GM18502 (cell line): Measurements from ENCODE around the gene CPO.
"Not testable (repeated sequence)": the region's sequence is repeated elsewhere in the genome, so short reads cannot be mapped to it uniquely, and the experiment has no call there.

Source experiments
- ATAC-seq: cut with Tn5 transposase; IDR thresholded peaks from one replicate; pipeline ENCODE4 v1.9.1; 2021; ENCODE audit warnings: mild to moderate bottlenecking; ENCODE audit not compliant: unreplicated experiment, poor library complexity

Gene CPO, protein sequence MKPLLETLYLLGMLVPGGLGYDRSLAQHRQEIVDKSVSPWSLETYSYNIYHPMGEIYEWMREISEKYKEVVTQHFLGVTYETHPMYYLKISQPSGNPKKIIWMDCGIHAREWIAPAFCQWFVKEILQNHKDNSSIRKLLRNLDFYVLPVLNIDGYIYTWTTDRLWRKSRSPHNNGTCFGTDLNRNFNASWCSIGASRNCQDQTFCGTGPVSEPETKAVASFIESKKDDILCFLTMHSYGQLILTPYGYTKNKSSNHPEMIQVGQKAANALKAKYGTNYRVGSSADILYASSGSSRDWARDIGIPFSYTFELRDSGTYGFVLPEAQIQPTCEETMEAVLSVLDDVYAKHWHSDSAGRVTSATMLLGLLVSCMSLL

GRCh38 chr2:206939340-206939739, at the start of gene CPO:
Gene CPO (plus strand): TSS chr2:206939518. CDS start chr2:206939600, 82 bp downstream.
- no peak for ATAC-seq

DNA sequence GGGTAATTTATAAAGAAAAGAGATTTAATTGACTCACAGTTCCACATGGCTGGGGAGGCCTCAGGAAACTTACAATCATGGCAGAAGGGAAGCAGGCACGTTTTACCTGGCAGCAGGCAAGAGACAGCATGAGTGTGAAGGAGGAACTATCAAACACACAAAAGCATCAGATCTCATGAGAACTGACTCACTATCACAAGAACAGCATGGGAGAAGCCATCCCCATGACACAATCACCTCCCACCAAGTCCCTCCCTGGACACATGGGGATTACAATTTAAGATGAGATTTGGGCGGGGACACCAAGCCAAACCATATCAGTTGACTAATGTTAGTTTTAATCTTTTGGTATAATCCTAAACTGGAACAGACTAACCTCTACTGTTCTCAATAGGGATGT, 49.1 kb upstream of the CPO start:
- ATAC-seq: no peak

- no peak for ATAC-seq
These were observed 48.4 kb upstream of the CPO start for GRCh38 chr2:206890926-206891325.

- peak; percentile 86 for ATAC-seq
These were observed 24.2 kb upstream of the CPO start for GRCh38 chr2:206915121-206915520.

GRCh38 chr2:206918263-206918662, 21.1 kb upstream of the CPO start:
- no peak for ATAC-seq

- no peak for ATAC-seq
These were observed 19.0 kb upstream of the CPO start for GRCh38 chr2:206920310-206920709.

- ATAC-seq: no peak
These were observed 18.4 kb upstream of the CPO start for GRCh38 chr2:206920951-206921350.

DNA sequence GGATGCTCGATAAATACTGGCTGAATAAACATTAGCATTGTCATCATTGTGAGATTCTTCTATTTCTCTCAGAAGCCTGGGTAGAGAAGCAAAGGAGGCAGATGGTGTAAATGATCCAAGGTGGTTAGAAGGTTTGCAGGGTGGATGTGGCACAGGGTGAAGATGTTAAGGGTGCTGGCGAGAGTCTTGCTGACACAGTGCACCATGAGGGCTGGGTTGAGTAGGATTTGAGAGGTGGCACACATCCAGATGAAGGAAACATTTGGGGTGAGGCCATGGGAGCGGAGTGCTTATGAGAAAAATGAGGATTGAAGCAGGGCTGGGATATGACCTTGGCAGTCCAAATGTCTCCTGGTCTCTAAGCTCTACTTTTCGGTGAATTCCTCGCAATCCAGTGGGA, 17.8 kb upstream of the CPO start:
- ATAC-seq: no peak

DNA sequence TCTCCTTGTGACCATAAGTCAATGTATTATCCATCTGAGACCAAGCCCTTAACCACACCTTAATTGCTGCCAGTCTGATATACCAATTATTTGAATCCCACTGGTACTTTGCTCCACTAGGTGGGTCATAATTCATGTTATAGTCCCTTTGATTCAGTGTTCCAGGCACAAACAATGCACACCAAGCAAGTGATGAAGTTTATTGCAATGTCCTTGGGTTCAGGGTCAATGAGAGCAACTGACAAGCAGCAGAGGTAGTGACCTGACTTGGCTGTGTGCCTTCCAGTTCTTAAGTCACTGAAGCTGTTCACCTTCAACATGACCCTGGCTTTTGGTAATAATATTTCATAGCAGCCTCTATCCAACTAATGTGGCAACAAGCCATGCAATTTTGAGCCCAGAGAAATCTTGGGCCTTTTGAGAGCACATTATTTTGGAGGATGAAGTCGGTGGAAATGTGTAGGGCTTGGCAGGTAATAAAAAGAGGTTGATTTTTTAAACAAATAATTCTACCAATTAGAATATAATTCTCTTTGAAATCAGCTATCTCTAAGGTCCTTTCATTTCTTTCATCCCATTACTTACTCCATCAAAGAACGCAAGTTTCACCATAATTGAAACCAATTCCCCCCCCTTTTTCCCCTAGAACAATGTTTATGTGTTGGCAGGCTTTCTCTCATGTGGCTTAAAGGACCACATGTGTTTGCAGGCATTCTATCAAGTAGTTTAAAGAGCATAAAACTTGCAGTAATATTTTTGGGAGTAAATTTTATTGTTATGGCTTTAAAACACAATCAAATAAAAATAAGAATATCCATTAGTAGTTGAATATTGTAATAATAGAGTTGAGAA, 3.1 kb upstream of the CPO start:
- no peak for ATAC-seq

GRCh38 chr2:206936843-206937230, 2.5 kb upstream of the CPO start:
- no peak for ATAC-seq

- peak; percentile 88 for ATAC-seq
These were observed 1.8 kb upstream of the CPO start for GRCh38 chr2:206937555-206937954.

DNA sequence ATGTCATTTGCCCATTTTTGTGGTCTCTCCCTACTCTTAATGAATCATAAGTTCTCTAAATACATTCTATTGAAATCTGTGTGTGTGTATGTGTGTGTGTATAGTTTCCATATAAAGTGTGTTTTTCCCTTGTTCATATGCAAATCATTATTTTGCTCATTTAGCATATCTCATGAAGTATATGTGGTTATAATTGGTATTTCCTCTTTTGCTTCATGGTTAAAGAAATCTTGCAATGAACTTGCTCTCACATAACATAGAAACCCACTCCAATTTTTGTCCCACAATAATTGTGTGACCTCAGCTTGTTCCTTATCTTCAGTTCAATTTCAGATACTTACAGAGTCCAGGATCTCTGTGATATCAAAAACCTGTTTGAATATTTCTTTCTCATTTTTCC, 1.2 kb downstream of the CPO start:
- no peak for ATAC-seq

- ATAC-seq: no peak
These were observed 3.5 kb downstream of the CPO start for GRCh38 chr2:206942592-206943478.

GRCh38 chr2:206953404-206953803, 14.1 kb downstream of the CPO start:
- ATAC-seq: not testable (repeated sequence)

DNA sequence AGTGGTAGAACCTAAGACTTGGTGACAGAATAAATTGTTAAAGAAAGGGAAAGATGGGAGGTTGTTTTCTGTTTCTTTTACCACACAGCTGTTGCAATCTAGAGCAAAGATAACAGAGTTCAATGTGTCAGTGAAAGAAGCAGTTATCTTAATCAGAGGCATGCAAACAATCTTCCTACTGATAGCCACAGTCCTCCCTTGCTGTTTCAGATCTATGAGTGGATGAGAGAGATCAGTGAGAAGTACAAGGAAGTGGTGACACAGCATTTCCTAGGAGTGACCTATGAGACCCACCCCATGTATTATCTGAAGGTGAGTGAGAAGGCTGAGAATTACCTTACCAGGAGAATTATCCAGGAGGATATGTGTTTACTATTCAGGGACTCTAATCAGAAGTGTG, 15.9 kb downstream of the CPO start:
- ATAC-seq: no peak

- ATAC-seq: no peak
These were observed 18.9 kb downstream of the CPO start for GRCh38 chr2:206958261-206958660.

- ATAC-seq: no peak
These were observed 23.6 kb downstream of the CPO start for GRCh38 chr2:206962966-206963365.

DNA sequence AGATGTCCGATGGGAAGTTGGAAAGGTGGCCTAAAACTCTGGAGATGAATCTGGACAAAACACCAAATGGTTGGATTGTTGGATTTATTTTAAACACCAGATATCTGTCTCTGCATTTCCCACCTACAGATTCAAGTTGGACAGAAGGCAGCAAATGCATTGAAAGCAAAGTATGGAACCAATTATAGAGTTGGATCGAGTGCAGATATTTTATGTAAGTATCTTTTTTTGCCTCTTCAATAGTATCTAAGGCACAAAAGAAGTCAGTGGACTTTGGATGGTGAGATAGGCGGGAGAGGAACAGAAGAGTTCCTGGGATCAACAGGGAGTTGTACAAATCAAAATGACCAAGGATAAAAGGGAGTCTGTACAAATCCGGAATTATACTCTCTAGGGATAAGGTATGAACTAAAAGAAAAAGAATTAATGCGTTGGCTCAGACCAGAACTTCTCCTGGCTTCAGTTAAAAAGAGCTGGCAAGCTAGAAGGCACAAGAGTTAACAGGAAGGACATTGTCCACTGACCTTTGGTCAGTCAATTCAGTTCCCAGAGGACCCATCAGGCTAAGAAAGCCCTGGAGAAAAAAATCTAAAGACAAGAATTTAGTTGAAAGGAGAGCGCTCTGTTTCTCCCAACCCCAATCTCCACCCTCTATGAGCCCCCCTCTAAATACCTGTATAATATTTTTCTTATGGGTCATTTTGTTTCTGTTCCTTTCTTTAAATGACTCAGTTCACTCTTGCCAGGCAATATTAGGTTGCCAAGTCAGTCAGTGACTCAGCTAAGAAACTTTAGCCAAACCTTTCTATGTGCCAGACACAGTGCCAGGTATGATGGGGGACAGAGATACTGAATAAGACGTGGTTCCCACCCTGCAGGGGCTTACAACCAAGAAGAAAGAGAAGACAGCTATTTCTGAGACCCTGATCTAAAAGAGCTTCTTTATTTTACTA, 29.1 kb downstream of the CPO start:
- no peak for ATAC-seq

- ATAC-seq: no peak
These were observed 29.9 kb downstream of the CPO start for GRCh38 chr2:206969192-206969591.
